ENCODE data around the gene CELA2B. TPM values are rescaled to one million over a fixed set of nuclear protein-coding genes. Genes with fewer than 3 reads are reported as not detected.

CELA2B gene
- polyA plus RNA-seq, 2 of the 4 experiments (the other 2 are of a cell fraction), result not detected

GRCh38 chr1:15526490-15527339, 50.8 kb downstream of the CELA2B start, which contains the start of gene DNAJC16:
Gene DNAJC16 (plus strand): TSS chr1:15526848. CDS start chr1:15529106, 2,258 bp downstream.
- POLR2A ChIA-PET, result no interaction called here
- peak within 1 kb of the TSS; percentile 92 for H3K4me3 ChIP-seq
- 2% methylated on average over 22 of the region's 65 CpGs for WGBS (ENCODE audit: missing lambda C conversion rate)
- CTCF ChIA-PET, result interaction anchor here (0.6 kb wide), 2 partner anchors 176 to 288 kb away, joined by 3 read pairs; no protein-coding TSS in a partner anchor
- H3K9me3 ChIP-seq, result no peaks in the 10 kb centered on the region
- peak within 1 kb of the TSS; percentile 94 to 95 for H3K27ac ChIP-seq
- peak; percentile 71 to 86 for ATAC-seq
- peak; percentile 68 for FAIRE-seq
- H3K4me1 ChIP-seq, result peaks cover 14% of the 10 kb centered on the region; the same call in 2 of the 3 replicates
- DNase-seq (ENCODE audit: low read depth in 1 of 2, low spot score in 1 of 2), result peak; percentile 88 to 100
- H3K4me2 ChIP-seq, result peak within 1 kb of the TSS; percentile 96
- no peak for TF ChIP-seq ZSCAN20 (CRISPR knock-in tag; IDR thresholded peaks at IDR 0.05)
- no peak for TF ChIP-seq EHF (CRISPR knock-in tag; IDR thresholded peaks at IDR 0.05)
- TF ChIP-seq MAZ (IDR thresholded peaks at IDR 0.05; ENCODE audit: borderline replicate concordance, low read depth, low read length), result no peak; the same call in 1 of the 2 replicates
- TF ChIP-seq ZNF302 (CRISPR knock-in tag; IDR thresholded peaks at IDR 0.05), result no peak
- TF ChIP-seq POLR2A (IDR thresholded peaks at IDR 0.05; ENCODE audit: low read length), result peak; percentile 72
- no peak for TF ChIP-seq NFE2L2 (conservative IDR thresholded peaks at IDR 0.05; ENCODE audit: low read length)
- 0 out of 2 replicates have a peak, but pooled peaks have one; percentile 48 for TF ChIP-seq RFX5 (IDR thresholded peaks at IDR 0.05)
- TF ChIP-seq HES2 (IDR thresholded peaks at IDR 0.05), result no peak
- no peak for TF ChIP-seq HOXA7 (CRISPR knock-in tag; IDR thresholded peaks at IDR 0.05)
- TF ChIP-seq ZC3H11A (IDR thresholded peaks at IDR 0.05), result no peak
- TF ChIP-seq MYC (IDR thresholded peaks at IDR 0.05; ENCODE audit: borderline replicate concordance, low read length), result no peak; the same call in 1 of the 2 replicates
- TF ChIP-seq TFCP2L1 (CRISPR knock-in tag; IDR thresholded peaks at IDR 0.05), result no peak
- no peak for TF ChIP-seq SREBF2 (IDR thresholded peaks at IDR 0.05)
- TF ChIP-seq USF2 (IDR thresholded peaks at IDR 0.05), result peak; percentile 97
- no peak for TF ChIP-seq CEBPB (IDR thresholded peaks at IDR 0.05)
- TF ChIP-seq JUN (IDR thresholded peaks at IDR 0.05), result peak in 1 of 2 experiments; percentile 78; a peak in 4 of 5 replicates
- TF ChIP-seq NPAS2 (CRISPR knock-in tag; IDR thresholded peaks at IDR 0.05; ENCODE audit: borderline replicate concordance), result no peak
- no peak for TF ChIP-seq RARB (CRISPR knock-in tag; IDR thresholded peaks at IDR 0.05)
- peak; percentile 82 for TF ChIP-seq MAX (IDR thresholded peaks at IDR 0.05)
- peak; percentile 95 for TF ChIP-seq BHLHE40 (IDR thresholded peaks at IDR 0.05; ENCODE audit: low read depth, low read length)
- no peak for TF ChIP-seq REST (IDR thresholded peaks at IDR 0.05)
- no peak for TF ChIP-seq JUNB (IDR thresholded peaks at IDR 0.05)
- TF ChIP-seq POLR2AphosphoS2 (conservative IDR thresholded peaks at IDR 0.05; ENCODE audit: low read length), result no peak
- TF ChIP-seq RCOR1 (IDR thresholded peaks at IDR 0.05; ENCODE audit: low read depth, low read length), result no peak
- 0 out of 3 replicates have a peak, but pooled peaks have one; percentile 22 for TF ChIP-seq BCL3 (IDR thresholded peaks at IDR 0.05)
- no peak for TF ChIP-seq KDM1A (IDR thresholded peaks at IDR 0.05; ENCODE audit: low read depth)
- no peak for TF ChIP-seq CTCF (IDR thresholded peaks at IDR 0.05)
- no peak for TF ChIP-seq ATOH8 (CRISPR knock-in tag; IDR thresholded peaks at IDR 0.05; ENCODE audit: low read depth)
- TF ChIP-seq FOSL2 (IDR thresholded peaks at IDR 0.05), result no peak
- TF ChIP-seq FOSL2 (CRISPR knock-in tag; IDR thresholded peaks at IDR 0.05), result no peak
- TF ChIP-seq MAFK (IDR thresholded peaks at IDR 0.05; ENCODE audit: partially characterized antibody), result no peak
- no peak for TF ChIP-seq E2F6 (IDR thresholded peaks at IDR 0.05; ENCODE audit: borderline replicate concordance, low read depth)

Measured in A549 (cell line).